Stimulated activated CD8-positive, alpha-beta memory T cell treated with anti-CD3 and anti-CD28 coated beads, Interleukin-12 subunit alpha, Interleukin-12 subunit beta, amount 100 ng/mL, for 1 hour (primary cell): Measurements from ENCODE around the gene TMEM92.
"Not testable (repeated sequence)": the region's sequence is repeated elsewhere in the genome, so short reads cannot be mapped to it uniquely, and the experiment has no call there.

Source experiments
- DNase-seq: peaks from one replicate; pipeline ENCODE4 v3.0.0-alpha.2; 2020; ENCODE audit warnings: low read depth

The TMEM92 gene

GRCh38 chr17:50262001-50262794, 12.1 kb upstream of the TMEM92 start:
- DNase-seq, result no peak

GRCh38 chr17:50263331-50264262, 10.7 kb upstream of the TMEM92 start:
- DNase-seq, result no peak

- no peak for DNase-seq
Observed at GRCh38 chr17:50264263-50265113, 9.8 kb upstream of the TMEM92 start.

GRCh38 chr17:50265212-50265611, 9.1 kb upstream of the TMEM92 start:
- no peak for DNase-seq

- no peak for DNase-seq
Observed at GRCh38 chr17:50265690-50266315, 8.5 kb upstream of the TMEM92 start.

GRCh38 chr17:50266384-50267073, 7.7 kb upstream of the TMEM92 start:
- DNase-seq, result no peak

- DNase-seq, result no peak
Observed at GRCh38 chr17:50267074-50267841, 7.0 kb upstream of the TMEM92 start.

GRCh38 chr17:50268026-50268425, 6.2 kb upstream of the TMEM92 start:
- DNase-seq, result no peak

- no peak for DNase-seq
Observed at GRCh38 chr17:50268743-50269275, 5.5 kb upstream of the TMEM92 start.

GRCh38 chr17:50269477-50270434, 4.5 kb upstream of the TMEM92 start:
- peak; percentile 15 for DNase-seq

GRCh38 chr17:50270435-50271362, 3.6 kb upstream of the TMEM92 start:
- DNase-seq, result no peak

- not testable (repeated sequence) for DNase-seq
Observed at GRCh38 chr17:50271363-50271750, 2.9 kb upstream of the TMEM92 start.

- DNase-seq, result no peak
Observed at GRCh38 chr17:50272246-50272645, 2.0 kb upstream of the TMEM92 start.

GRCh38 chr17:50272711-50273653, 1.3 kb upstream of the TMEM92 start:
- DNase-seq, result peak; percentile 28

GRCh38 chr17:50273654-50274040, 619 bp upstream of the TMEM92 start:
- DNase-seq, result no peak

- DNase-seq, result no peak
Observed at GRCh38 chr17:50274897-50275221, 593 bp downstream of the TMEM92 start.

GRCh38 chr17:50275279-50275678, 1.0 kb downstream of the TMEM92 start:
- DNase-seq, result no peak
